C4-2B (cell line): ENCODE results near the gene UGT2B7.

Experiments used
- H3K27ac ChIP-seq: fragments of 450-650 bp; 2 replicates; pipeline ENCODE4 v1.5.1; 2017
- CTCF ChIP-seq: fragments of 450-650 bp; conservative IDR thresholded peaks from 2 replicates; pipeline ENCODE4 v1.5.1; 2017; ENCODE audit warnings: mild to moderate bottlenecking
- ZFX ChIP-seq: fragments of 450-650 bp; IDR thresholded peaks from 2 replicates; pipeline ENCODE4 v1.6.1; 2017

Gene UGT2B7

DNA sequence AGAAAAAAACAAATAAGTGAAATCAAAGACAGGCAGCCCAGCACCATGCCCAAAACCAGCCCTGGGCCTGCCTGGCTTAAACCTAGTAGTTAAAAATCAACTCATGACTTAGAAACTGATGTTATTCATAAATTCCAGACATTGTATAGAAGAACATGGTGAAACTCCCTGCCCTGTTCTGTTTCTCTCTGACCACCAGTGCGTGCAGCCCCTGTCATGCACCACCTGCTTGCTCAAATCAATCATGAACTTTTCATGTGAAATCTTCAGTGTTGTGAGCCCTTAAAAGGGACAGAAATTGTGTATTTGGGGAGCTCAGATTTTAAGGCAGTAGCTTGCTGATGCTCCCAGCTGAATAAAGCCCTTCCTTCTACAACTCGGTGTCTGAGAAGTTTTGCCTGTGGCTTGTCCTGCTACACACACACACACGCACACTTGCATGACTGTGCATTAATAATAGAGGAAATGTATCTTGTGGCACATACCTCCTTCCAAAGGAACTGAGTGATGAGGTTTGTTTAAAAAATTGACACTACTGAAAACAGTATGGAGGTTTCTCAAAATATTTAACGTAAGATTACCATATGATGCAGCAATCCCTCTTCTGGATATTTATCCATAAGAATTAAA, 39.2 kb upstream of the UGT2B7 start:
- no peak overlapping the region for H3K27ac ChIP-seq
- TF ChIP-seq ZFX = no peak
- no peak for TF ChIP-seq CTCF

DNA sequence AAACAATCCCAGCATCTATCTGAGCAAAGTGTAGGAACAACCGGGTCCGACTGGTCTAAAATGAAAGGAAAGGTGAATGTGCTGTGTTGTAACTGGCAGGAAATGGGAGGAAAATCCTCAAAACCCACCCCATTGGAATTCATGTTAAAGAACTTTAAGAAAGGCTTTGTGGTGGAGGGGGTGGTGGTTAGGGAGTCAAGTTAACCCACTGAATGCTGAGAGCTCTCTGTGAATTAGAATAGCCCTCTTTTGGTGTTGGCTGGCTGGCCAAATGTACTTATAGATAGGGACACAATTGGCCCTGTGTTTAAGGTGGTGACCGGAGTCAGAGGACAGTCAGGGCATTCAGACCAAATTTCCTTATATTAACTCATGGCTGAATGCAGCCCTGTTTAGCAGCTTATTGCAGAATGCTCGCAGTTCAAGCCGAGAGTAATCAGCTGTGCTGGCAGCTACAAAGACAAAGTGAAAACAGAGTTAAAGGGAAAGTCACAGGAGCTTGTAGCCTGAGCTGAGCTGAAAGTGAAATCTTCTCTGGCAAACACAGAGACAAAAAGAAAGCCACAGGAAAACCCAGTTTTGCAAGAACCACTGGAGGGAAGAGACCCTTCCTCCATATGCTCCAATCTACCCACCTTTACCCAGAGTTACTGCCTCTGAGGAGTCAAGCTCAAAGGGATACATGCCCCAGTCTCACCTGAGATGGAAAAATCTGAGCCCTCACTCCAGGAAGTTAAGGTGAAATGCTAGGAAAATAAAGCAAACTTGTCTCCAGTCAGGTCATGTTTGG, 38.5 kb upstream of the UGT2B7 start:
- H3K27ac ChIP-seq = no peak overlapping the region
- no peak for TF ChIP-seq CTCF
- TF ChIP-seq ZFX = no peak

- no peak overlapping the region for H3K27ac ChIP-seq
- TF ChIP-seq ZFX = no peak
- TF ChIP-seq CTCF = no peak
These were observed 37.7 kb upstream of the UGT2B7 start for GRCh38 chr4:69058410-69059059.

DNA sequence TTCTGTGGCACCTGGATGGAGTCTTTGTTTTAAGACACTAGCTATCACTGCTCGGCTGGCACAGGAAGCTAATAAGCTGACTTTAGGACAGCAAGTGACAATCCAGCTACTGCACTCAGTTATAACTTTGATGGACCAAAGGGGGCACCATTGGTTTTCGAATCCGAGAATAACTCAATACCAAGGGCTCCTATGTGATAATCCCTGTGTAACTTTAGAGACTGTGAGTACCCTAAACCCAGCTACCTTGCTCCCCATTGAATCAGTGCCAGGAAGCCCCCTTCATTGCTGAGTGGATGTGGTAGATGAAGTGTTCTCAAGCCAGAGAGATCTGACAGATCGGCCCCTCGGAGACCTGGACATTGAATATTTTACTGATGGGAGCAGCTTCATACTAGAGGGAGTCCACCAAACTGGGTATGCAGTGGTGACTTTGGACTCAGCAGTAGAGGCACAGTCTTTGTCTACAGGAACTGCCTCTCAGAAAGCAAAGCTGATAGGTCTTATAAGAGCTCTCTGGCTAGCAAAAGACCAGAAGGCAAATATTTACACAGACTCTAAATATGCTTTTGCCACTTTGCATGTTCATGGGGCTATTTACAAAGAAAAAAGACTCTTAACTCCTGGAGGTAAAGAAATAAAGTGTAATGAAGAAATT, 35.5 kb upstream of the UGT2B7 start:
- TF ChIP-seq ZFX = no peak
- TF ChIP-seq CTCF = peak; percentile 18; the same call in 1 of the 2 replicates
- H3K27ac ChIP-seq = no peak overlapping the region

DNA sequence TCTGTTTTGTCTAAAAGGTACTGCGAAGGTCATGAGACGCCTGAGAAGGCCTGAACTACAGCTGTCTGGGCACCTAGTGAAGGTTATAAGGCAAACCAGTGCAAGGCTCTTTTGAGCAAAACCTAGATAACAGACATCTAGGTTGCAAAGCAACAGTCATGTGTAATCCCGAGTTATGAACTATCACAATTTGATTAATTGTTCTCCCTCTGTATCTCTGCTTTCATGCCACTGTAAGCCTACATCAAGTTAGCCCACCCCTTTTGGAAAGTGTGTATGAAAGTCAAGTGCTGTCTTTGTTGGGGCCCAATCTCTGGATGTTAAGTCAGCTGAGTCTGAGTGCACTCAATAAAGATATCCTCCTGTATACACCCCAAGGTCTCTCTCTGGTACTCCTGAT, 31.9 kb upstream of the UGT2B7 start:
- TF ChIP-seq ZFX = no peak
- no peak for TF ChIP-seq CTCF
- H3K27ac ChIP-seq = no peak overlapping the region

DNA sequence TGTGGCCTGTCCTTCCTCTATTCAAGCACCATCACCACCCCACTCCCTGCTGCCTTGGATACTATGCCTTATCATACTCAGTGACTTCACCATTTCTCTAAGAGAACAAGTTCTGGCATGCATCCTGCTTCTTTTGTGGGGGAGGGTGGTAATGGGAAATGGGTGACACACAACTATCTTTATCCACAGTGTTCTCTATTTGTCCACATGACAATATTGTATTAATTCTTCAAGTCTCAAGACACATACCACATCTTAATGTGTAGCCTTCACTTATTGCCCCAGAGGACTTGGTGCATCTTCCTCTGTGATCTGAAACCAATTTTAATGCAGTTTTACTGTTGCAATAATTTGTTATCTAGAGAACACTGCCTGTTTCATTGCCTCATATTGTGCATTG, 29.3 kb upstream of the UGT2B7 start:
- TF ChIP-seq CTCF (no peak), ZFX (no peak)
- H3K27ac ChIP-seq = no peak overlapping the region
